HG03460 (cell line): ENCODE data around the gene NUP43.
"Not testable (repeated sequence)": the region's sequence is repeated elsewhere in the genome, so short reads cannot be mapped to it uniquely, and the experiment has no call there.

Experiments used
- ATAC-seq: cut with Tn5 transposase; IDR thresholded peaks from one replicate; pipeline ENCODE4 v1.9.1; 2021; ENCODE audit not compliant: unreplicated experiment

NUP43 gene

DNA sequence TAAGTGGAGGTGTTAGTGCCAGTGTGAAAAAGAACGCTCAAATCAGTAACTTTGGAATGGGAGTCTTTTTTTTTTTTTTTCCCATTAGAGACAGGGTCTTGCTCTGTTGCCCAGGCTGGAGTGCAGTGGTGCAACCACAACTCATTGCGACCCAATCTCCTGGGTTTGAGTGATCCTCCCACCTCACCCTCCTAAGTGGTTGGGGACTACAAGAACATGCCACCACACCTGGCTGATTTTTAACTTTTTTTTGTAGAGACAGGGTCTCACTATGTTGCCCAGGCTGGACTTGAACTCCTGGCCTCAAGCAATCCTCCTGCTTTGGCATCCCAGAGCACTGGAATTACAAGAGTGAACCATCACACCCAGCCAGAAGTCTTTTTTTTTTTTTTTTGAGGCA, 48.2 kb downstream of the NUP43 start:
- no peak for ATAC-seq

DNA sequence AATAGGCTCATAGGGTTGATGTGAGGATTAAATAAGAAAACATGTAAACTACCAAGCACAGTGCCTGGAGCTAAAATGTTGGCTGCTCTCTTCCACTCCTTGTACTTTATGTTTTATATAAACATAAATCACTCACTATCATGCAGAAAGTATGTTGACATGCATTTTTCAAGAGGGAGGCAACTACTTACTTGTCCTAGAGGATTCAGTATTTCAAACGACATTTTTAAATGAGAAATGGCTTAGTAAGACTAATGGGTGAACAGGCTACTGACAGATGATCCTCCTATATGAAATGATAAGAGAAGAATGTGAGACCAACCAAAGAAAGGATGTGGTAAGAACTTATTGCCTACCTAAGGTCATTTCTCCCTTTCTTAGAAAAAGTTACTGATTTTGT, 49.4 kb downstream of the NUP43 start:
- ATAC-seq: no peak

DNA sequence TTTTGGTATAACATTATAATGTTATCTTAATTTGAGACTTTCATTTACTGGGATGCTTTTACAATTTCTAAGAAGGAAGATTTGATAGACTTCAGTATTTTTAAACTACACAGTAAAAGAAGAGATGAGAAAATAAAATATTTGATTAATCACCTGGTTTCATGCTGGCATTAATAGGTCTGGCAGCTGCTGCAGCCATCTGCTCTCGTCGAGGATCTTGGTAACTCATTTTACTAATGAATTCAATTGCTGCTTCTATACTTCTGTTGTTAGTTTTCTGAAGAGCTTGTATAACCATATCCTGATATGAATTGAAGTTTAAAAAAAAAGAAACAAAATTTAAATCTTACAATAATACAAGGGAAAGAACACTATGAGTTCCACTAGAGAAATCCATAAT, 51.4 kb downstream of the NUP43 start:
- ATAC-seq: no peak

DNA sequence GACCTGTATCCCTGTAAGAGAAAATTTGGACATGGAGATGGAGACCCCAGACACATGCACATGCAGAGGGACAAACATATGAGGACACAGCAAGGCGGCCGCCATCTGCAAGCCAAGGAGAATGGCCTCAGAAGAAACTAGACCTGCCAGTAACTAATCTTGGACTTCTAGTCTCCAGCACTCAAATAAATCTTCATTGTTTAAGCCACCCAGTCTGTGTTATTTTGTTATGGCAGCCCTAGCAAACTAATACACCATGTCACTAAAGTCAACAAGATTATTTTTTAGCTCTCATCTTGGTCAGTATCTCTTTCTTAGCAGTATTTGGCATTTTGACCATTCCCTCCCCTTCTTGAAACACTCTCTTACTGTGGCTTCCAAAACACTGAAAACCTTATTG, 55.1 kb downstream of the NUP43 start:
- no peak for ATAC-seq

DNA sequence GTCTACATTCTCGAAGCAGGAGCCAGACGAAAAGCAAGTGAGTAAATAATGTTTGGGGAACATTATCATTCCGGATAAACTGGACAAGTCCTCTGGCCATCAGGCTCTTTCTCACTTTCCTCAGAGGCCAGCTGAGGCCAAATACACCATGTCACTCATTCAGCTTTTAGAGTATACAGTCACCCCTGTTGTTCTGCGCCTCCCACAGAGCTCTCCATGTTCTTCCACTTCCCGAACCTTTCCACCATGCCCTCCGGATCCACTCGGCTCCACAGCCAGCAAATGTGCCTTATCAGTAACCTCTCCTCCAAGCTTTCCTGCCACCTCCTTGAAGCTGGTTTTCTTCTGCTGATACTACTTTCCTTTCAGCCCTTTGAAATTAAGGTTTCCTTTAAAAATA, 60.1 kb downstream of the NUP43 start:
- ATAC-seq: no peak

DNA sequence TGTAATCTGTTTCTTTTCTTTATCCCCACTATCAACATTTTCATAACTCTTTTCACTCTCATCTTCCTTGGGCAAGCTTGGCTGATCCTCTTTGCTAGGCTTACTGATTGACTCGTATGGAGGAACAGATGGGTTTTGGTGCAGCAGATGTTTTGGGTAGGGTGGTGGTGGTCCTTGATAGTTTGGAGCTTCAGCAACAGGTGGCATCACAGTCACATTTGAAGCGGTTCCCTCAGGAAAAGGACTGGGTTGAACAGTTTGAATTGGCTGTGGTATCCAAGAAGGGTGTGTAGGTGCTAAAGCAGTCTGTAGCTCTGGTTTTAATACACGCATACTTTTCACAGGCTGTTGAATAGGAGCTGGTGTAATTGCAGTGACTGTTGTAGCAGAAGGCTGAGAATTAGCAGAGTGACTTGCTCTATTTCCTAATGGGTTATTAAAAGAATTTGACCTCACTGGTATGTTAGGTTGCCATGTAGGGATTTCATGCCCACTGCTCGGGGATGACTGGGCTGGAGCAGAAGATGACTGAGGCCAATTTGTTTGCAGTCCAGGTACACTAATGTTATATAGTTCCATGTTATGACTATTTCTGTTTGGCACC, 63.0 kb downstream of the NUP43 start:
- no peak for ATAC-seq

DNA sequence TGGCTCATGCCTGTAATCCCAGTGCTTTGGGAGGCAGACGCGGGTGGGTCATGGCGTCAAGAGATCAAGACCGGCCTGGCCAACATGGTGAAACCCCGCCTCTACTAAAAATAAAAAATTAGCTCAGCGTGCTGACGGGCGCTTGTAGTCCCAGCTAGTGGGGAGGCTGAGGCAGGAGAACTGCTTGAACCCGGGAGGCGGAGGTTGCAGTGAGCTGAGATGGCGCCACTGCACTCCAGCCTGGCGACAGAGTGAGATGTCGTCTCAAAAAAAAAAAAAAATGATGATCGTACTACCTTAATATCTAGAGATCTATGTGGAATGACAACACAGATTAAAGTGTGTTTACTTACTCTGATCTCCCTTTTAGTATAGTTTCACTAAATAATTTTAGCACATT, 64.5 kb downstream of the NUP43 start:
- not testable (repeated sequence) for ATAC-seq

DNA sequence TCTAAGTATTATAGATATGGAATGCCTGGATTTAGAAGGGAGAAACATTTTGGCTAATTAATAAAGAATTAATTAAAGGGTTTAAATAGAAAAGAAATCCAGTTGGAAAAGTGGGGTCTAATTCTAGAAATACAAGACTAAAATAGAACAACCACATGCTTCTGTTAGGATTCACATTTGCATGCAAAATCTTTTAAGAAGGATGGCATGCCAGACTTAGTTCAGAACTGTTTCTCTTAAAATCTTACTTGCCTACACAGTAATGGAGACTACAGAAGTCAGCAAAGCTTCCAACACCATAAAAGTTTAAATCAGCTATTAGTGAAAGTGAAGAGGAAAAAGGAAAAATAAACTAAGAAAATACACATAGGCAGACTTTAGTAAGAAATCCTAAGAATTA, 65.1 kb downstream of the NUP43 start:
- no peak for ATAC-seq

DNA sequence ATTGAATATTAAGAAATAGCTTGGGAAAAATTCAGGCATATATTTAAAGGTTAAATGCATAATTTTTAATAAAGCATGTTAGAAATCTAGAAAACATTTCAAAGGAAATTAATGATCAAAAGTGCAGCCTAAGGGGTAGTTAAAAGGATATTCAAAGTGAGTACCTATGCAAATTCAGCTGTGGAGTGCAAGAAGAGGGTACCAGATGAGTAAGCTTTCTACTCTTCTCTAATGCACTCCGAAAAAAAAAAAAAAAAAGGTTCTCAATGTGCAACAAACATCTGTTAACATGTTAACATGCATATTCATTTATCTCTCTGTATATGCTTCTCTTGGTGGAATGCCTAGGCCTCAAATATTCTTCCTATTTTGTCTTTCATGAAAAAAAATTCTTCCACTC, 65.8 kb downstream of the NUP43 start:
- ATAC-seq: no peak
